ENCODE data around the gene STAU1. TPM values are rescaled to one million over a fixed set of nuclear protein-coding genes. Genes with fewer than 3 reads are reported as not detected.
"Not testable (repeated sequence)": the region's sequence is repeated elsewhere in the genome, so short reads cannot be mapped to it uniquely, and the experiment has no call there.

Gene STAU1
- total RNA-seq, 1 donor from 2014 or later = 58.8 TPM

- no peak for DNase-seq (ENCODE audit: low read depth, low spot score)
Observed at GRCh38 chr20:49203746-49204145, 15.6 kb upstream of the STAU1 start.

DNA sequence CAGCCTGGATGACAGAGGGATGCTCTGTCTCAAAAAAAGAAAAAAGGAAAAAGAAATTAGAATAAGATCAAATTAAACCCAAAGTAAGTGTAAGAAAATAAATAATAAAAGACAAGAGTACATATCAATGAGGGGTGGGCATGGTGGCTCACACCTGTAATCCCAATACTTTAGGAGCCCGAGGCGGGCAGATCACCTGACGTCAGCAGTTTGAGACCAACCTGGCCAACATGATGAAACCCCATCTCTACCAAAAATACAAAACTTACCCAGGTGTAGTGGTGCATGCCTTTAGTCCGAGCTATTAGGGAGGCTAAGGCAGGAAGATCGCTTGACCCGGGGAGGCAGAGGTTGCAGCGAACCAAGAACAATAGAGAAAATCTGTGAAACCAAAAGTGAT is 14.9 kb upstream of the STAU1 start:
- DNase-seq (ENCODE audit: low read depth, low spot score) = no peak

DNA sequence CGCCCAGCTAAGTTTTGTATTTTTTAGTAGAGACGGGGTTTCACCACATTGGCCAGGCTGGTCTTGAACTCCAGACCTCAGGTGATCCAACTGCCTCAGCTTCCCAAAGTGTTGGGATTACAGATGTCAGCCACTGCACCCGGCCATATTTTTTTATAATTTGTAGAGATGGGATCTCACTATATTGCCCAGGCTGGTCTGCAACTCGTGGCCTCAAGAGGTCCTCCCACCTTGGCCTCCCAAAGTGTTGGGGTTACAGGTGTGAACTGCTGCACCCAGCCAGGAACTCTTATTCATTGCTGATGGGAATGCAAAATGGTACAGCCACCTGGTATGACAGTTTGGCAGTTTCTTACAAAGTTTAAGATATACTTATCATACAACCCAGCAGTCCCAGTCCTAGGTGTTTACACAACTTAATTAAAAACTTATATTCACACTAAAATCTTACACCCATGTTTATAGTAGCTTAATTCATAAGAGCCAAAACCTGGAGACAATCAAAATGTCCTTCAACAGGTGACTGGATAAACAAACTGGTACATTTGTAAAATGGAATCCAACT is 11.7 kb upstream of the STAU1 start:
- no peak for DNase-seq (ENCODE audit: low read depth, low spot score)

GRCh38 chr20:49192944-49193518 is 4.9 kb upstream of the STAU1 start:
- not testable (repeated sequence) for DNase-seq (ENCODE audit: low read depth, low spot score)

GRCh38 chr20:49187330-49187850 is 744 bp downstream of the STAU1 start:
- DNase-seq (ENCODE audit: low read depth, low spot score) = no peak

- DNase-seq (ENCODE audit: low read depth, low spot score) = no peak
Observed at GRCh38 chr20:49186535-49187329, 1.4 kb downstream of the STAU1 start.

GRCh38 chr20:49185071-49185761 is 2.9 kb downstream of the STAU1 start:
- no peak for DNase-seq (ENCODE audit: low read depth, low spot score)

- no peak for DNase-seq (ENCODE audit: low read depth, low spot score)
Observed at GRCh38 chr20:49184691-49185070, 3.5 kb downstream of the STAU1 start.

DNA sequence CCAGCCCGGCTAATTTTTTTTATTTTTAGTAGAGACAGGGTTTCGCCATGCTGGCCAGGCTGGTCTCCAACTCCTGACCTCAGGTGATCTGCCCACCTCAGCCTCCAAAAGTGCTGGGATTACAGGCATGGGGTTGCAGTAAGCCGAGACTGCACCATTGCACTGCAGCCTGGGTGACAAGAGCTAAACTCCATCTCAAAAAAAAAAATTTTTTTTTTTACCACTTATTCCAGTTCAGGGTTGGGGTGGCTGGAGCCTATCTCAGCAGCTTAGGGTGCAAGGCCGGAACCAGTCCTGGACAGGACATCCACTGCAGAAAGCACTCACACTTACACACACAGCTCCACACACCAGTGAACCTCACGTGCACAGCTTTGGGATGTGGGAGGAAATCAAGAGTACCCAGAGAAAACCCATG is 4.0 kb downstream of the STAU1 start:
- not testable (repeated sequence) for DNase-seq (ENCODE audit: low read depth, low spot score)

DNA sequence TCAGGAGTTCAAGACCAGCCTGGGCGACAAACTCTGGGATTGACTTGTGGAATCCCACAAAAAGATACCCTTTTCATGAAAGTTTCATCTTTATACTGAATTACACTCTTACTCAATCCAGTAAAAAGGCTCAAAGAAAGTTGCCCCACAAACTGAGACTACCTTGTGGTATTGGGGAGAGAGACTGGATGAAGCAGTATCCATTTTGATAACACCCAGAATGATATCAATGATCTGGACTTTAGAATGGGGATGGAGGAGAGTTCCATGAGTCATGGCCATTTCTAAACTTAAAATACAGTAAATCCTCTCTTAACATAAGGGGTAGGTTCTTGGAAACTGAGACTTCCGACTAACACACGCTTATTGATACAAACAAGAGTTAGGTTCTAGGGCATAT is 4.7 kb downstream of the STAU1 start:
- DNase-seq (ENCODE audit: low read depth, low spot score) = no peak

DNA sequence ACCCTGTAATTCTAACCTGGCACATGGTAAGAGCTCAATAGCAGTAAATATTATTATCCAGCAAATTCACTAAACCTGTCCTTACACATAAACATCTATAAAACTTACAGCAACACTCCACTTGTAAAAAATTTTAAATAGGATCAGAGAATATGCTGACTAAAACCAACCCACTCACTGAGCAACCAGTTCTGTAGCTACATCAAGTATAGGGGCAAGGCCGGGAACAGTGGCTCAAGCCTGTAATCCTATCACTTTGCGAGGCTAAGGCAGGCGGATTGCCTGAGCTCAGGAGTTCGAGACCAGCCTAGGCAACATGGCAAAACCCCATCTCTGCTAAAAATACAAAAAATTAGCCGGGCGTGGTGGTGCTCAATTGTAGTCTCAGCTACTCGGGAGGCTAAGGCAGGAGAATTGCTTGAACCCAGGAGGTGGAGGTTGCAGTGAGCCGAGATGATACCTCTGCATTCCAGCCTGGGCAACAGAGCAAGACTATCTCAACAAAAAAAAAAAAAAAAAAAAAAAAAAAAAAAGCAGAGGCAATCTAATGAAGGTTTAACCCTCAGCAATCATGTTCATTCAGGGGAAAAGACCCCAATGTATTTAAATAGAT is 6.8 kb downstream of the STAU1 start:
- DNase-seq (ENCODE audit: low read depth, low spot score) = no peak

DNA sequence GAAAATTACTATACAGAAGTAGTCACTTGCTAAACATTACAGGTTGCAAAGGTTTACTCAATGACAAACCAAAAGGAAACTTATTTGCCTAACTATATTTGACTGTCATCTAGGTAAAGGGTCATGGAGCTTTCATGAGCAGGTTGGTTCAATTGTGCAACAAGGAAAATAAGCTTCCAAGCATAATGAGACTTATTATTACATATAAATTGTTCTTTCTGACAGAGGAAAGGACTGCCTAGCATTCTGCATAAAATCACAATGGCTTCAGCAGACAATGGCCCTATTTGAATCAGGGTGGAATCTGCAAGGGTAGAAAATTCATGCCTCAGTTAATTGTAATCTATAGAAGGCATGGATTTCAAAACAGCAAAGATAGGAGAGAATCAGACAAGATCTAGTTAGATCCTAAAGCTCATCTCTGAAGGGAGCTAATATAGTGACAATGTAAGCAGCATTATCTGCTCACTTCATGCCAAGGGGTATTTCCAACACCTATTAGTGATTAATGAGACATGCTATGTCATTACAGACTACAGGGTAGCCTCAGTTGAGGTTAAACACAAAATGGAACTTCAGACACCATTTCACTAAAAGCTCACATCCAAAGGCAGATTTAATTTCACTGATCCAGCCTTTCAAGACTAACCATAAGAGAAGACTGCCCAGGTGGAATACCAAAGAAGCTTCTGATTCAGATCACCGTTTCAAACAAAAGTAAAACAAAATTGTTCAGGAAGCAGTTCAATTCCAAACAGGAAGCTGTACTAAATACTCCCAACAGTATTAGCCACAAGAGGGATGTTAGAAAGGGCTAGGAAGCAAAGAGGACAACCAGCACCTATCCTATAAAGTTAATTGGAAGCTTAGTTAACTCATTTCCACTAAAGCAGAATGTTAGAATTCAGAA is 8.5 kb downstream of the STAU1 start:
- no peak for DNase-seq (ENCODE audit: low read depth, low spot score)

- no peak for DNase-seq (ENCODE audit: low read depth, low spot score)
Observed at GRCh38 chr20:49174183-49174582, 14.0 kb downstream of the STAU1 start.

GRCh38 chr20:49172413-49172812 is 15.7 kb downstream of the STAU1 start:
- DNase-seq (ENCODE audit: low read depth, low spot score) = no peak

DNA sequence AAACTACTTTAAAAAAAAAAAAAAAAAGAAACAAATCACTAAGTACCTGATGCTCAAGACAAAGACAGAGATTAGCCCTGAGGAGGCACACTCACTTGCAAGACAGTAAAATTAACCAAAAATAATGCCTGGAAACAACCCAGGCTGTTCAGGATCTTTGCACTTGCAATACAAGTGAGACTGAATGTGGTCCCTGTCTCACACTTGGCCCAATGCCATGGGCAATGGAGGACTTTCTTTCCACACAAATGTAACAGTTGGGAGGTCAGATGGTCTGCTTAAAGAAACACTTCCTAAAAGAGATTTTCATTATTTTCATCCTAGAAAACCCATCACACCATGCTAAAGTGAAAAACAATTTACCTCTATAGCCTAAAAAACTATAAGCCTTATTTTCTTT is 16.2 kb downstream of the STAU1 start:
- DNase-seq (ENCODE audit: low read depth, low spot score) = no peak

- no peak for DNase-seq (ENCODE audit: low read depth, low spot score)
Observed at GRCh38 chr20:49170714-49171113, 17.4 kb downstream of the STAU1 start.

DNA sequence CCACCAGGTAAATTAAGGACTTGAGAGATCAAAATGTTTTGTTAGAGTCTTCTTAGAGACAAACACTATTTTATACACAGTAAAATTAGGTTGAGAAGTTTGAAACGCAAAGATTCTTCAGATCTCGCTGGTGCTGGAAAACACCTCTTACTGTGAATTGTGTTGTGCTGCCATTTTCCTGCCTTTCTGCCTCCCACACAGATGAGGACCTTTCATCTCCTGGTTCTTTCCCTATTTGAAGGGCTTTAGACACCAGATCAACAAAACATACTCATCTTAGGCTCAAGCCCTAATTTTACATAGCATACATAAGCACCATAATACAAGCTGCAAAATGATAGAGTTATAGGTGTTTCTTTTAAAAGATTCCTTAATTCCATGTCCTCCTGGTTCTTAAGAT is 18.6 kb downstream of the STAU1 start:
- DNase-seq (ENCODE audit: low read depth, low spot score) = no peak

DNA sequence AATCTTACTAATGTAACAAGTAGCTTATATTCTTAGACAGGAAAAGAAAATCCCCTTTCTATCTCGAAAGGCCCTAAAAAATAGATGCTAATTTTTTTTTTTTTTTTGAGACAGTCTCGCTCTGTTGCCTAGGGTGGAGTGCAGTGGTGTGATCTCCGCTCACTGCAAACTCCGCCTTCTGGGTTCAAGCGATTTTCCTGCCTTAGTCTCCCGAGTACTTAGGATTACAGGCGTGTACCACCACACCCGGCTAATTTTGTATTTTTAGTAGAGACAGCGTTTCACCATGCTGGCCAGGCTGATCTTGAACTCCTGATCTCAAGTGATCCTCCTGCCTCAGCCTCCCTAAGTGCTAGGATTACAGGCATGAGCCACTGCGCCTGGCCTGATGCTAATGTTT is 19.3 kb downstream of the STAU1 start:
- DNase-seq (ENCODE audit: low read depth, low spot score) = not testable (repeated sequence)

- no peak for DNase-seq (ENCODE audit: low read depth, low spot score)
Observed at GRCh38 chr20:49167811-49168507, 20.2 kb downstream of the STAU1 start.
